ENCODE data around the gene NFE2L1.

Gene NFE2L1

GRCh38 chr17:48107137-48108055 lies 59.2 kb downstream of the NFE2L1 start, which contains the start of gene SNX11:
TSS of gene SNX11 (plus strand) at chr17:48107766. CDS start at chr17:48112044, 4,278 bp downstream.
- DNase-seq (ENCODE audit: low spot score) = peak; percentile 88
- TF ChIP-seq CTCF (IDR thresholded peaks at IDR 0.05; ENCODE audit: borderline replicate concordance, control extremely low read depth, extremely low read depth, insufficient read depth, missing control alignments) = no peak
- in situ Hi-C loops (cut with MboI; ENCODE audit: low sequenced_read_pairs, unreplicated experiment) = no loop called here

- DNase-seq (ENCODE audit: low spot score) = no peak
- in situ Hi-C loops (cut with MboI; ENCODE audit: low sequenced_read_pairs, unreplicated experiment) = no loop called here
- no peak for TF ChIP-seq CTCF (IDR thresholded peaks at IDR 0.05; ENCODE audit: borderline replicate concordance, control extremely low read depth, extremely low read depth, insufficient read depth, missing control alignments)
Measured at GRCh38 chr17:48110761-48111160, 62.6 kb downstream of the NFE2L1 start.
